Left forelimb (tissue), 1 donor: Measurements from ENCODE around the gene SLC39A9.

ENCODE experiments used
- DNase-seq: peaks from one replicate; pipeline ENCODE4 v3.0.0-alpha.2; 2018; ENCODE audit warnings: low spot score

SLC39A9 gene, protein sequence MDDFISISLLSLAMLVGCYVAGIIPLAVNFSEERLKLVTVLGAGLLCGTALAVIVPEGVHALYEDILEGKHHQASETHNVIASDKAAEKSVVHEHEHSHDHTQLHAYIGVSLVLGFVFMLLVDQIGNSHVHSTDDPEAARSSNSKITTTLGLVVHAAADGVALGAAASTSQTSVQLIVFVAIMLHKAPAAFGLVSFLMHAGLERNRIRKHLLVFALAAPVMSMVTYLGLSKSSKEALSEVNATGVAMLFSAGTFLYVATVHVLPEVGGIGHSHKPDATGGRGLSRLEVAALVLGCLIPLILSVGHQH

DNA sequence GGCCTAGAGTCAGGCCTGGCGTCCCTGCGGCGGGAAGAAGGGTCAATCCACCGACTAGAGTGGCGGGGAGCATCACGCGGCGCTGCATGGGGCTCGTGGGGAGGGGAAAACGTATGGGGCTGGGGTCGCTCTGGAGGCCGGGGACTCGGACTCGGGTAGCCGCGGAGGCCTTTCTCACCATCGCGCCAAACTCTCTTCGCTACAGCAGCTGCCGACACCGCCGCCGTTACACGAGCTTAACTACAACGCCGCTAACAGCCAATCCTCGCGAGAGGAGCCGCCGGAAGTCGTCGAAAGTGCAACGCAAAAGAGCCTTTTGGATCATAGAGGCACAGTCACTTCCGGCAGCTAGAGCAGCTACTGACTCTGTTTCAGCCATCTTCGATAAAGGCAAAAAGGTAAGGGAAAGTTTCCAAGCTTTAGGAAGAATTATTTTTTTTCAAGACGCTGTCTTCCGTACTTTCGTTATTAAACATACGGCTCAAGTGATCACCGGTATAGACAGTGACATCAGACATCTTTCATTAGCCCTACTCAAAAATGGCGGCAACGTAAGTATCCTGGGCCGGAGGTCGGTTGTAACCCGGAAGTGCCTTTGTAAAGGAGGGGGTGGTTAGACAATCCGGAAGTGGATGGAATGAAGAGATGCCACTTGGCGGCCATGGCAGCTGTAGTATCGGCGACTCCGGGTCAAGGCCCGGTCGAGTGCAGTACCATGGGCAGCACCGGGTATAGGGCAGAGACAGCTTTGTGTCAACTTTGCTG, at the start of gene SLC39A9, which contains the start of gene ERH:
TSS of gene SLC39A9 (plus strand) at position 640 of the 765 bp plus-strand sequence. CDS start 678 bp downstream, outside the sequence.
TSS of gene ERH (minus strand) at position 247 of the 765 bp plus-strand sequence. CDS start at position 181, 66 bp downstream.
- DNase-seq, result peak; percentile 94

DNA sequence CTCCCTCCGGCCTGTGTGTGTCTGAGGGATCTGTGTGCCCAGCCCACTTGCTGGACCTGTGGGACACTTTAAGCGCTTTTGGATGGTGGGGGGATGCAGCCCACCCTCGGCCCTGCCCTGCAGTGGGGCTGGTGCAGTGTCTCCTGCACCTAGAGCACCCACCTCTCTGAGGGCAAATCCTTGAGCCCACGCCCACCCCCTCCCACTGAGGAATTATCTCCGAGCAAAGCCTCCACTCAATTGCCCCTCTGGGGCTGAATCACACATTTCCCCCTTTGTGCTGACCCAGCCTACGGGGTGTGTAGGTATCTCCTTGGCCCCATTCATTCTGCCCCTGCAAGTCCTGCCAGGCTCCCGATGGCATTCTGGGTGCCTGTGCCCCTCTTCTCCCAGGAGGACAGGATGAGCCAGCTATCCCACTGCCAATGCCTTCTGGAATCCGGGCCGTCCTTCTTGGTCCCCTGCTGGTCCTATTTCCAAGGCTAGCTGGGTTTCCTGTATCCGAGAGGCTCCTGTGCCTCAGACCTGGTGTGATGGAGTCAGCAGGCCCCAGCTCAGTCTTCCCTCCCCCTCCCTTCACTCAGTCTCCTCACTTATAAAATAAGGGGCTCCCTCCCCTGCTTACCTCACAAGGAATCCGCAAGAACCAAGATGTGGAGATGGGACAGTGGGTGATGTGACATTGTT, 49.3 kb upstream of the SLC39A9 start:
- DNase-seq, result no peak

DNA sequence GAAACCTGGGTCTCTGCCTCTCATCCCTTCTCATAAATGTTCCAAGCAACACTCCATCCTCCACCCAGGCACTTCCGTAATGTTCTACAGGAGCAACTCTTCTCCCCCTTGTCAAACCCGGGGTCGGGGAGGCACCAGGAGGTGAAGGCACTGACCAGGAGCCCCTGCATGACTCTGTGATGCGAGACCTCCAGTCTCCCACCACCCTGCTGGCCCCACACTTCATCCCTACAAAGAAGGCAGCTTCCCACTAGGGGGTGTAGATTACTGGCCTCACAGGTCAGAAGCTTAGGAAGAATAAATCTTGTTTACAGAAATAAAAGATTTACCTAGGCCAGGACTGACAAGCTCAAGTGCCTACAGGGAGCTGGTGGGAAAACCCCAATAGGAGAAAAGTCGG, 47.6 kb upstream of the SLC39A9 start:
- DNase-seq, result no peak

DNA sequence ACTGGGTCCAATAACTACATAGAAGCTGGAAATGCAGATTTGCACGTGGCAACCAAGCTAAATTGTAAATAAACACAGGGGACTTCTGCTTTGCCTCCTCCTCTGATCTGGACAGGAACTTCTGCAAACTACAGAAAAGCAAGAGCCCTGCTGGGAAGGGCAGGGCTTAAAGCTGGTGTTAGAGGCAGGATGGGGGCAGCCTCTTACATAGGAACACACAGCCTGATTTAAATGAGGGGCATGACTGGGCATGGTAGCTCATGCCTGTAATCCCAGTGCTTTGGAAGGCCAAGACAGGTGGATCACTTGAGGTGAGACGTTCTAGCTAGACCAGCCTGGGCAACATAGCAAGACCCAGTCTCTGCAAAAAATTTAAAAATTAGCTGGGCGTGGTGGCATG, 47.1 kb upstream of the SLC39A9 start:
- DNase-seq, result no peak

DNA sequence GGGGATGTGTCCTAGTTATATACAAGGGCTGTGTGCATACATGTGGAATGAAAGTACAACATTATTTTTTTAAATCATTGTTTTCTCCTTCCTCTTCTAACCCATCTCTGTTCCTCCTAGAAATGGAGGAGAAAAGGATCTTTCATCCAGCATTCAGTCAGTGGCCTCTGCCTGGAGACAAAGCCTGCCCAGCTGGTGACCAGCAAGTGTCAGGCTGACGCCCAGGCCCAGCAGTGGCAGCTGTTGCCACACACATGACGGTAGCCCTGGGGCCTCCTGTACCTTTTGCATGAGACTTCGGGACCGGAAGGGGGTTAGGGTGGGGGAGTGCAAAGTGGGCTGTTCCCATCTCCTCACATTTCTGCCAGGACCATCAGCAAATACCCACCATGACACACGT, 46.6 kb upstream of the SLC39A9 start:
- DNase-seq, result no peak

DNA sequence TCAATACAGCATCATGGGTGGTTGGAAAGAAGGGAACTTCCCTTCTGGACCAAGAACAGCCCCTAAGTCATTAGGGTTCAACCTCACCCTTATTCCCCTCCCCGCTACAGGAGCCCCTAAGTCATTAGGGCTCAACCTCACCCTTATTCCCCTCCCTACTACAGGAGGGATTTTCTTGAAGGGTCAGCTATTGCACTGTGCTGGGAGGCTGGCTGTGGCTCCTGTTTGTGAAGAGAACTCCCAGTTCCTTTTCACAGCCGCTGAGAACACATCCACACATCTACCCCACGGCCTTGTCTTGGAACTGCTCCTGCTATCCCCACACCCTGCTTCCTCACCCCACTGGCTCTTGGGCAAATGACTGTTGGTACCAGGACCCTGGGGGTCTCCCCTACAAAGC, 45.3 kb upstream of the SLC39A9 start:
- no peak for DNase-seq

DNA sequence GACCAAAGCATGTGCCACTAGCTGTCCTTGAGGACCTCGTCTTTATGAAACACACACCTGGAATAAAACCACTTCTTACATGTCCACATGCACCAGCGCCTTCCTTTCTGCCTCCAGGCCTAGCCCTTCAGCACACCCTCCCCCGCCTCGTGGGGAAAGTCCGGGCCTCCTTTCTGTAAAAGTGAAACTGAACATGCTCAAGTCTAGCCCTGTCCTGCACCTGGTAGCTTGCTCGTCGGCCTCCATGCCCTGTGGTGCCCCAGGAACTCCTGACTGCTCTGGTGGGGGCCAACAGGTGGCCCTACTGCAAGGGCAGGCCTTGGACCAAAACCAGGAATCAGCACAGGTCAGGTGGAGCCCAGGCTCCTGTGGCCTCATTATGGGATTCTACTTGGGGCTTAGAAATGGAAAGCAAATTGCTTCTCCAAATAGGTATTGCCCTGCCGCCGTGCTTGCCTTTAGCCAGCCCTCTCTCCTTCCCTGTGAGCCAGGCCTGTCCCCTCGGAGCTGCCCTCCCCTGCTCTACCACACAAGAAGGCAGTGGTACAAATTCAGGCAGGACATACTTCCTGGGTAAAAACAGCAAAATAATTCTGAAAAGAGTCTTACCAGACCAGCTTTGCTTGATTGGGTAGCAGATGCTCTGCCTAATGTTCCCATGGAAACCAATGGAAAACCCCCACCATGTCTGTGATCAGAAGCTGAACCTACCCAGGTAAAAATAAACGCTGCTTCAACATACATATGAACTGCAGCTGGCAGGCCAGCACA, 43.9 kb upstream of the SLC39A9 start:
- no peak for DNase-seq

DNA sequence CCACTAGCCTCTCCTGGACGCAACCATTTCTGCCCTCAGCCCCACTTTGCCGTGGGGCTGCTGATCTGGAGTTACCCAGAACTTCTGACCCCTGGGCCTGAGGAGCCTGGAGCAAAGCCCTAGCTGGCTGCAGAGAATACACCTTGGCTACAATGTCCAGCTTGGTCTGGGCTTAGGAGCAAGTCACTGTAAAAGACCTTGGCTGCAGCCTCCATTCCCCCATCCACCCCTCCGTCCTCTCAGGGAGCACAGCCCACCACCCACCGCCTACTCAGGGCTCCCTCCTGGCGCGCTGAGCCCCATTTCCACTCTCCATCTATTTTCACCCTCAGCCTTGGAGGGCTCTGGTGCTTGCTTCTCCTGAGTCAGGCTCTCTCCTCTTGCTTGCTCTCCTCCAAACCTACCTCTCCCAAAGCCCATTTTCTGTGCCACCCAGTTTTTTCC, 43.3 kb upstream of the SLC39A9 start:
- DNase-seq, result no peak

DNA sequence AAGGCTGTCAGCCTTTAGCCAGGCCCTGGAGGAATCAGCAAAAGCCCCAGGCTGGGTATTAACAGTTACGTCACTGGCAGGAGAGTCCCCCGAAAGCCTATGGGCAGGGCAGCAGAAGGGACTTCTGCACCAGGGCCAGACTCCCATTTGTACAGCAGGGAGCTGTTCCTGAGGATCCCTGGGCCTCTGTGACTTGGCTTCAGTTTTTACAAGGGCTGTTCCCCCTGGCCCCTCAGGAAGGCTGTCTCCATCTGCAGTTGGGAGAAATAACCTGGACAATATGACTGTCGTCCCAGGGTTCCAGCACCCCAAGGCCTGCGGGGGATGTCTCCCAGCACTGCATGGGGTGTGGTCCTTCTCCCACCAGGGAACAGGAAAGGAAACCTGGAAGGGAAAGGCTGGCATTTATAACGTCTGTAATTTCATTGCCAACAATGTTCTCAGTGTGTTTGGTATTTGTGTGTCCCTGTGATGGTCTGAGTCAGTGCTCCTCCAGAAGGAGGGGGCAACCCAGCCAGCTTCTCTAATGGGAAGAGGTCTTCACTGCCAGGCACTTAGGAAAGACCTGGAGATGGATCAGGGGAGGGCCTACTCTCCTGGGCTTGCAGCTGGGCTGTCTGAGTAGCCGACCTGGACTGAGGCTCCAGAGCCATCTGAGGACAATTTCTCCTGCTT, 42.7 kb upstream of the SLC39A9 start:
- no peak for DNase-seq

DNA sequence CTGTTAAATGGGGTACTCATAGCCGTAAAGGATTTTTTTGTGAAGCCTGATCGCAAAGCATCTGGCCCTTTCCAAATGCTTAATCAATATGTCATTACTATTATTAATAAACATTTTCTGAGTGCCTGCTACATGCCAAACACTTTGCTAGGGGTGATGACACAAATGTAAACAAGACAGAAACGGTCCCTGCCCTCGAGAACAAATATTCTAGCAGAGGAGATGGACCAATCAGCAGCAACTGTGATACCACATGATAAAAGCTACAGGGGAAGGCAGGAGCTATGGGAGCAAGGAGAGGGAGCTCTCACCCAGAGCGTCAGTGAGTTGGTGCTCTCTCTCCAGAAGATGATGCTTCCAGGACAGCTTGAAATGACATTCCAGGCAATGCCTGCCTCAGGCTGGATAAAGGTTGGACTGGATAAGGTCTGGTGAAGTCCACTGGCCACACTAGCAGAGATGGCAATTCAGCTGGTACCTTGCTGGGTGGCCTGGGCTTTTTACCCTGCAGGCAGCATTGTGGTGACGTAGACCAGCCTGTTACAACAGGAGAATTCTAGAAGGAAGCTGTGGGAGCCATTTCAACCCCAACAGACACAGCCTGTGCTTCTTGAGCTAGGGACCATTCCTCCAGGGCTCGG, 41.5 kb upstream of the SLC39A9 start:
- DNase-seq, result no peak

DNA sequence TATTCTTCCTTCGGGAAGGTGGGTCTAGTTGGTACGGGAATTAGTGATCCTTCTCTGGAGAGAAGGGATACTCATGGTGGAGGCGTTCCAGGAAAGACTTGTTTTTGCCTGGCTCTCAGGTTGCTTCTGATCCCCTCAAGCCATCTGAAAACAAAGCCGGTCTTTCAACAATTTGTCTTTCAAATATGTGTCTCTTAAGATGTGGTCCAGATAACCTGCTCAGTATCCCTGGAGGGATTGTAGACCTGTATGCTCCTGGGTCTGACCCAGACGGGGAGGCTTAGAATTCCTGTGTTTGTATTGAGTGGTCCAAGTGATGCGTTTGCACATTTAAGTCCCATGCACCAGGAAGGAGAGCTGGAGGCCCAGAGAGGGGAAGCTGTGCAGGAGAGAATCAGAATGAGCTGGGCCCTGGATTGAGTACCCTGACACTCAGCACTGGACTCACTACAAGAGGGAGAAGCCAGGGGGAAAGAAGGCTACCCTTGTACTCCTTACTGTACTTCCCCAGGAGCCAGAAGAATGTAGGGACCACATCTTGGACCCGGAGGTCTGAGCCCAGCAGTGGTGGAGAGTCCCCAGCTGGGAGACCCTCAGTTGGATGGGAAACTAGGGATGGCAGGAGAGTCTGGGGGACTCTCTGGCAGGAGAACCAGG, 40.8 kb upstream of the SLC39A9 start:
- DNase-seq, result no peak

DNA sequence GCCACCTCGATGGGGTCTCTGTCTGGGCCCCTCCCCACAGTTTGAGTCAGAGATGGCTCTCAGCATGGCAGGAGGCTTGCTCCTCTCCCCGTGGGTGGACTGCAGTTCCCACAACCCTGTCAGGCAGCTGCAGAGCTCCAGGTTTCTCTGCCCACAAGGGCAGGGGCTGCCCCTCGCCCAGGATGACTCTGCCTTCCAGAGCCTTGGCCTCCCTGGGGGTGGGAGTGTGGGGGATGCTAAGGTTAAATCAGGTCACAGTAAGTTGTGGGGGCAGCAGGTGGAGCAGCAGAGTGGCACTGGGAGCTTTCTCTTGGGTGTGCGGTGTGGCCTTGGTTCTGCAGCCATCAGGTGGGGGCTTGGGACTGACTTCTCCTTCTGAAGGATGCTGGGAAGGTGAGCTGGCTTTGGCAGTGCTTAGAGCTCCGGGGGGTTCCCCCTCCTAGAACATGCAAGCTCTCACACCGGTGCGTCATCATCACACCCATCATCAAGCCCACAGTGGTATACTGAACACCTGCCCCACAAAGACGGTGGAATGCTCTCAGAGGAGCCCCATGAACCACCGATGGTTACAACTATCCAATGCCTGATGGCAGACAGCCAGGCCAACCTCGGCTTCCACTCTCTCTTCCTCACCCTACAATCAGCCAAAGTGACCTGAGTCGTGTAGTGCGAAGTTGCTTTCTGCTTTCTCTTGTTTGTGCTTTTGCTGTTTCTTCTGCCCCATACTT, 40.1 kb upstream of the SLC39A9 start:
- DNase-seq, result no peak

DNA sequence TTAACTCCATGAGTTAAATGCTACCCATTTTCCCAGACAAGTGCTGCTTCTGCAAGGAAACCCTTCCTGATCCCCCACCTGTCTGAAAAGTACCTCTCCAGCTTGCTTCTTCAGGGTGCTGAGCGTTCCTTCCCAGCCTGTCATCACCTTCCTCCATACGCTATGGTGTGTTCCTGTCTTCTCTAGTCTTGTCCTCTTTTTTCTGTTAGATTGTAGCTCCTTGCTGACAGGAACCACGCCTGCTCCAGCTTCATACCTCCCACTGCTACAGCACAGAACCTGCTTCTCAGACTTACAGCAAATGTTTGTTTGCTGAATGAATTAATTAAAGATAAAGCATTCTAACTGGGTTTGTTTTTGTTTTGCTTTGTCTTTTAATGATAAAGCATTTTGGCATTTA, 39.5 kb upstream of the SLC39A9 start:
- no peak for DNase-seq

DNA sequence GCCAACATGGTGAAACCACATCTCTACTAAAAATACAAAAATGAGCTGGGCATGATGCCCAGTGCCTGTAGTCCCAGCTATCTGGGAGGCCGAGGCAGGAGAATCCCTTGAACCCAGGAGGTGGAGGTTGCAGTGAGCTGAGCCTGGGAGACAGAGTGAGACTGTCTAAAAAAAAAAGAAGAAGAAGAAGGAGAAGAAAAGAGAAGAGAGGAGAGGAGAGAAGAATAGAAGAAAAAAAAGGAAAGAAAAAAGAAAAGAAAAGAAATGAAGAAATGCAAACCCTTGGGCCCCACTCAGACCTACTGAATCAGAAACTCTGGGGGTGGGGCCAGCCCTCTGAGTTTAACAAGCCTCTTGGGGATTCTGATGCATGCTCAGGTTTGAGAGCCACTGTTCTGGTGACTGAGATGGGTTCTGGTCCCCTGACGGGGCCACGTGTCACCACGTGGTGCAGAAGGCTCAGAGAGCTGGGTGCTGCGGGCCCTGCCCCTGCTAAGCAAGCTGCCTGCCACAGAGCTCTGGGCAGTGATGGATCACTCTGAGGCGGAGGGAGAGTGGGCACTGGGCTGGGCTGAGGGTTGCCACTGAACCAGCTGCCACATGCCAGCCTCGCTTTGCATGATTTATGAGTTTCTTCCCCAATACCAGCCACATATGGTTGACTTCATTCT, 37.9 kb upstream of the SLC39A9 start:
- no peak for DNase-seq

DNA sequence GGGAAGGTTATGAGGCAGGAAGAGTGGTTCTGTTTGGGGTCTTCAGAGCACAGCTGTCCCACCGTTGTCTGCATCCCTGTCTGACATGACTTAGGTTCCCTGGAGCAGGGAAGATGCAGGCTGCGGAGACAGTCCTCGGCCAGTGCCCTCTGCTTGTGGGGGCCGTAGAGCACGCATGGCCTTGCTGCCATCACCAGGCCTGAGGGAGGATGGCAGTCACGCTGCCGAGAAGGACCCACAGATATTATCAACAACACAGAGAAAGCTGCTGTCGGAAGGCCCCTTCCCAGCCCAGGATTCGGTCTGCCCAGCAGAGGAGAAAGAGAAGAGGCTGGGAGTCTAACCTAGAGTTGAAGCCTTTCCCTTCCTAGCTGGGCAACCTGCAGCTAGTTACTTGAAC, 35.4 kb upstream of the SLC39A9 start:
- DNase-seq, result no peak

DNA sequence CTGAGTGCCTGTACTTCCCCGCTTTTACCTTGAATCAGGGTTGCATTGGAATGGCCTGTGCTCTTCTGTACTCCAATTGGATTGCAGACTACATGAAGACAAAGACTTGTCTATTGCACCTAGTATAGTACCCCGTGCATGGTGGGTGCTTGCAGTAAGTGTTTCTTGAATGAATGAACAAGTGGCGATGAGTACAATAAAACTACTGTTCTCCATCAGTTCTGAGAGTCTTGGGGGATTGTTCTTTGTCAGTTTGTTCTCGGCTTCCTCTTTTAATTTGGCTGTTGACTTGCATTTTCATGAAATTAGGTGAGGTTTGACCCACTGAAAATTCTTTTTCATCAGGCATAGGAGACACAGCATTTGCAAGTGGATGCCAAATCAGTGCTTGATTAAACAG, 34.5 kb upstream of the SLC39A9 start:
- DNase-seq, result no peak

DNA sequence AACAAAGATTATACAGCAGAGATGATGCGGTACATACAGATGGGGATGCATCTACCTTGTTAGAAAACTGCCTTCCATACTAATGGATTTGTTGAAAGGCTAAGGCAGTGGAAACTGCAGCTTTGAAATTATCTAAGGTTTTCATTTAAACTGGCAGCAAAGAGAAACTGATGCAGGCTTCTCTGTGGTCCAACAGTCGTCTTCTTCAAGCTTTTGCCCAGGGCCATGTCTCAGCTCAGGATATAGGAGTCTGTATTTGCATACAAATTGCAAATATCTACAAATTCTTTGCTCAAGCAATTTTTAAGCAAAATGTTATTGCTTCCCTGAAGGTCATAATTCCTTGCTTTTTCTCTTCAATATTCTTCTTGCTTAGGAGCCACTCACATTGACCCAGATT, 34.1 kb upstream of the SLC39A9 start:
- DNase-seq, result no peak

DNA sequence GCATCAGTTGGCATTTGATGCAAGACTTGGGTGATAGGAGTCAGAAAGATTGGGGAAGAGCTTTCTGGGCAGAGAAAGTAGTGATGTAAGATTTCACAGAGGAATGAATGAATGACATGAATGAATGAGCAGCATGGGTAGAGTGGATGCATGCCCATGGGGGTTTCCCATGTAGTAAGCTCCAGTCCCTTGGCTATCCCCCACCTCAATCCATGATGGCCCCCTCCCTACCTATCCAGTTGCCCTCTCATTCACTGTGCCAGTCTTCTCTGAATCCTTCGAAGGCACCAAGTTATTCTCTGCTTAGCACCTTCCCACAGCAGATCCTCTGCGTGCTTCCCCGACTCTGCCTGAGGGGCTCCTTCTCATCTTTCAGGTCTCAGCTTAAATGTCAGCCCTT, 32.4 kb upstream of the SLC39A9 start:
- no peak for DNase-seq

DNA sequence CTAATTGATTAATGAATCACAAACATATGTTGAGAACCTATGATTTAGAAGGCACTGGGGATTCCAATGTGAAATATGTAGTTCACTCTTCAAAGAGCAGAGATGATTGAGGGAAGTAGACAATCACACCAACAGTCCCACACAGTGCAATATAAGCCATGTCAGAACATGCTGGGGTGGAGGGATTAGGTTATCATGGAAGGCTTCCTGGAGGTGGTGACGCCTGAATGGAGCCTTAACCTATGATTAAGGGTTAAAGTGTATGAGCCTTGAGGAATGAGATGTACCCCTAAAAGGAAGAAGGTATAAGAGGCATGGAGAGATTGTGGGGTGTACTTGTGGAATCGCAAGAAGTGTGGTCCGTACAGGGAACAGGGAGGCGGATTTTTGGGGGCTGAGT, 31.7 kb upstream of the SLC39A9 start:
- DNase-seq, result no peak
